GM23338 (cell line): ENCODE measurements around the gene SMARCA2. TPM values are rescaled to one million over a fixed set of nuclear protein-coding genes. Genes with fewer than 3 reads are reported as not detected.

Experiments used
- ATAC-seq: fragments of 200-7000 bp; cut with Tn5 transposase; 3 replicates; pipeline ENCODE4 v1.9.1; 2020
- DNase-seq: peaks from one replicate; pipeline ENCODE4 v3.0.0-alpha.2; 2015; ENCODE audit warnings: low spot score
- H2AFZ ChIP-seq: fragments of 200-600 bp; sonication (generic); 2 replicates; pipeline ENCODE4 v1.8.0; 2016; ENCODE audit warnings: antibody characterized with exemption, mild to moderate bottlenecking, moderate library complexity
- H3F3A ChIP-seq: fragments of 200-600 bp; sonication (generic); replicated peaks from 2 replicates; pipeline ENCODE4 v1.8.0; 2017; ENCODE audit warnings: antibody characterized with exemption, mixed run types, low read depth
- H3K27ac ChIP-seq: fragments of 200-600 bp; sonication (generic); 2 replicates; pipeline ENCODE4 v1.6.1; 2016; ENCODE audit warnings: low read depth
- H3K27me3 ChIP-seq: fragments of 200-600 bp; sonication (generic); 2 replicates; pipeline ENCODE4 v1.8.0; 2016; ENCODE audit warnings: mild to moderate bottlenecking, mixed run types, moderate library complexity; ENCODE audit not compliant: insufficient read depth
- H3K36me3 ChIP-seq: fragments of 200-600 bp; sonication (generic); 2 replicates; pipeline ENCODE4 v1.8.0; 2016; ENCODE audit warnings: mild to moderate bottlenecking; ENCODE audit not compliant: insufficient read depth
- H3K4me1 ChIP-seq: fragments of 200-600 bp; sonication (generic); 2 replicates; pipeline ENCODE4 v1.8.0; 2016; ENCODE audit warnings: mild to moderate bottlenecking, moderate library complexity; ENCODE audit not compliant: insufficient read depth
- H3K4me2 ChIP-seq: fragments of 200-600 bp; sonication (generic); 2 replicates; pipeline ENCODE4 v1.7.1; 2017; ENCODE audit warnings: mixed run types
- H3K4me3 ChIP-seq: fragments of 200-600 bp; sonication (generic); 2 replicates; pipeline ENCODE4 v1.6.1; 2016; ENCODE audit warnings: mixed run types
- H3K79me2 ChIP-seq: fragments of 200-600 bp; sonication (generic); replicated peaks from 2 replicates; pipeline ENCODE4 v1.8.0; 2017; ENCODE audit warnings: mild to moderate bottlenecking; ENCODE audit not compliant: insufficient read depth
- H3K9me2 ChIP-seq: fragments of 200-600 bp; sonication (generic); 2 replicates; pipeline ENCODE4 v1.8.0; 2017; ENCODE audit not compliant: insufficient read depth
- H4K20me1 ChIP-seq: fragments of 200-600 bp; sonication (generic); replicated peaks from 2 replicates; pipeline ENCODE4 v1.8.0; 2017; ENCODE audit warnings: mild to moderate bottlenecking; ENCODE audit not compliant: insufficient read depth
- H3K27ac Mint-ChIP-seq: 2 replicates; pipeline ENCODE4 v1.8.0; 2020; ENCODE audit warnings: inconsistent platforms, mild to moderate bottlenecking, moderate library complexity, mixed read lengths
- H3K27me3 Mint-ChIP-seq: 3 replicates; pipeline ENCODE4 v1.8.0; 2022; ENCODE audit warnings: low read depth, mild to moderate bottlenecking, moderate library complexity, mixed read lengths, inconsistent platforms; ENCODE audit not compliant: insufficient read depth, poor library complexity
- H3K36me3 Mint-ChIP-seq: 3 replicates; pipeline ENCODE4 v1.8.0; 2021; ENCODE audit warnings: low read depth, mild to moderate bottlenecking, inconsistent platforms, moderate library complexity, mixed read lengths
- H3K4me1 Mint-ChIP-seq: 3 replicates; pipeline ENCODE4 v1.8.0; 2020; ENCODE audit warnings: mild to moderate bottlenecking, inconsistent platforms, mixed read lengths
- H3K4me3 Mint-ChIP-seq: 3 replicates; pipeline ENCODE4 v1.8.0; 2021; ENCODE audit warnings: moderate library complexity, mild to moderate bottlenecking, inconsistent platforms, mixed read lengths
- H3K9me3 Mint-ChIP-seq: 3 replicates; pipeline ENCODE4 v1.8.0; 2020; ENCODE audit warnings: moderate library complexity, mild to moderate bottlenecking, inconsistent platforms, mixed read lengths
- EZH2 ChIP-seq: fragments of 200-600 bp; sonication (generic); IDR thresholded peaks from one replicate; pipeline ENCODE4 v1.8.0; 2017; ENCODE audit warnings: antibody characterized with exemption, mild to moderate bottlenecking, low read depth; ENCODE audit not compliant: unreplicated experiment
- NANOG ChIP-seq: IDR thresholded peaks from 2 replicates; pipeline ENCODE4 v1.6.1; 2016; ENCODE audit warnings: antibody characterized with exemption, borderline replicate concordance
- polyA plus RNA-seq: library from polyadenylated mRNA; unstranded; fragments of >200 nt; fragmentation: Nextera tagmentation; extraction: Ambion mirVana; gene quantifications from 2 replicates; pipeline ENCODE4 v1.2.1, GENCODE V29; 2016
- total RNA-seq: library from RNA; depleted of rRNA; stranded (reverse); fragments of >200 nt; shearing (Covaris generic); gene quantifications from 2 replicates; pipeline ENCODE4 v1.2.3, GENCODE V29; 2014
- TF ChIP-seq, protein P1 (sequence below), 2 experiments: fragments of 200-600 bp in 1 of 2; sonication (generic) in 1 of 2; conservative IDR thresholded peaks; 2 replicates each; pipeline versions ENCODE4 v1.5.1 to v1.6.1; 2016 to 2017; ENCODE audit warnings: antibody characterized with exemption in 2 of 2, low read depth in 2 of 2, mild to moderate bottlenecking in 2 of 2, moderate library complexity in 1 of 2
- TF ChIP-seq, protein P2 (sequence below): IDR thresholded peaks from 2 replicates; pipeline ENCODE4 v1.6.1; 2016; ENCODE audit warnings: antibody characterized with exemption
- TF ChIP-seq, protein P3 (sequence below): IDR thresholded peaks from one replicate; pipeline ENCODE4 v1.6.1; 2018; ENCODE audit warnings: antibody characterized with exemption; ENCODE audit not compliant: unreplicated experiment

The SMARCA2 gene
- total and polyA plus RNA-seq, 2 experiments from 2014 or later = 21.7 to 21.9 TPM

DNA sequence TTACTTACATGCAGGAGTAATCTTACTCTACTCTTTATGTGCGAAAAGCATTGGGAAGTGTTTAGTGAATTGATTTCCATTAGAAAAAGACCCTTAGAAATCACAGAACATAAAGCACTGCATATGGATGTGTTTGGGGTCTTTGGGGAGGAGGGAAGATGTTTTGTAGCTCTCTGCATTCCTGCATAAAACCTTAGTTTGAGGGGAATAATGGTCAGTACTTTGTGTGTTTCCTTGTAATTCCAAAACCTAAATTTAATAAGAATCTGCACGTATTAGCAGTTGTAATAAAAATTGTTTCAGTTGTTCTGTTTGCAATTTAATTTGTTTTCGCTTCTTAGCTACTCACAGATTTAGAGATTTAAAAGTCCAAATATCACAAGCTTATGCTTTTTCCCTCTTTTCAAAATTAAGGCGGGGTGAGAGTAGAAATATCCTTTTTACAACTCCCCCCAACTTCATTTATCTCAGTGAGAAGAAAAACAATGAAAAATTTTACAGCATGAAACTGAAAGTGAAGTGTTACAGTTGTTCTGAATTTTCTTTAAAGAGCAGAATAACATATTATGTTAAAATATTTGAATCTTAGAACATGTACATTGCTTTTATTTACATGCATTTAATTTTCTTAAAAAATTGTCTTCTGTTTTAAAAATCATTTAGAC lies 143.8 kb downstream of the SMARCA2 start:
- H3K36me3 Mint-ChIP-seq = no peaks in the 10 kb centered on the region
- H3F3A ChIP-seq = peaks cover 6% of the 10 kb centered on the region; the same call in 1 of the 2 replicates
- H3K4me1 Mint-ChIP-seq = peaks cover 61% of the 10 kb centered on the region
- no peaks in the 10 kb centered on the region for H3K9me3 Mint-ChIP-seq
- peak overlapping the region; percentile 48 for H3K4me2 ChIP-seq
- H3K4me3 ChIP-seq = peak overlapping the region; percentile 27
- TF ChIP-seq, protein P1, sequence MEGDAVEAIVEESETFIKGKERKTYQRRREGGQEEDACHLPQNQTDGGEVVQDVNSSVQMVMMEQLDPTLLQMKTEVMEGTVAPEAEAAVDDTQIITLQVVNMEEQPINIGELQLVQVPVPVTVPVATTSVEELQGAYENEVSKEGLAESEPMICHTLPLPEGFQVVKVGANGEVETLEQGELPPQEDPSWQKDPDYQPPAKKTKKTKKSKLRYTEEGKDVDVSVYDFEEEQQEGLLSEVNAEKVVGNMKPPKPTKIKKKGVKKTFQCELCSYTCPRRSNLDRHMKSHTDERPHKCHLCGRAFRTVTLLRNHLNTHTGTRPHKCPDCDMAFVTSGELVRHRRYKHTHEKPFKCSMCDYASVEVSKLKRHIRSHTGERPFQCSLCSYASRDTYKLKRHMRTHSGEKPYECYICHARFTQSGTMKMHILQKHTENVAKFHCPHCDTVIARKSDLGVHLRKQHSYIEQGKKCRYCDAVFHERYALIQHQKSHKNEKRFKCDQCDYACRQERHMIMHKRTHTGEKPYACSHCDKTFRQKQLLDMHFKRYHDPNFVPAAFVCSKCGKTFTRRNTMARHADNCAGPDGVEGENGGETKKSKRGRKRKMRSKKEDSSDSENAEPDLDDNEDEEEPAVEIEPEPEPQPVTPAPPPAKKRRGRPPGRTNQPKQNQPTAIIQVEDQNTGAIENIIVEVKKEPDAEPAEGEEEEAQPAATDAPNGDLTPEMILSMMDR (conservative IDR thresholded peaks at IDR 0.05; ENCODE audit: low read depth in 2 of 2) = no peak
- TF ChIP-seq NANOG = peak; percentile 87
- peak overlapping the region; percentile 70 for H3K4me3 Mint-ChIP-seq
- peak overlapping the region; percentile 98 for H3K27ac Mint-ChIP-seq
- peak overlapping the region; percentile 99 for H3K27ac ChIP-seq
- H3K79me2 ChIP-seq = no peaks in the 10 kb centered on the region
- no peak overlapping the region for H2AFZ ChIP-seq
- ATAC-seq (peak; percentile 61), DNase-seq (peak; percentile 56)
- peaks cover 4% of the 10 kb centered on the region for H3K27me3 Mint-ChIP-seq
- no peaks in the 10 kb centered on the region for H3K36me3 ChIP-seq
- no peaks in the 10 kb centered on the region for H4K20me1 ChIP-seq
- H3K4me1 ChIP-seq = peaks cover 34% of the 10 kb centered on the region
- H3K9me2 ChIP-seq = 0 out of 2 replicates have a peak, but pooled peaks cover 7% of the 10 kb centered on the region
- no peaks in the 10 kb centered on the region for H3K27me3 ChIP-seq

DNA sequence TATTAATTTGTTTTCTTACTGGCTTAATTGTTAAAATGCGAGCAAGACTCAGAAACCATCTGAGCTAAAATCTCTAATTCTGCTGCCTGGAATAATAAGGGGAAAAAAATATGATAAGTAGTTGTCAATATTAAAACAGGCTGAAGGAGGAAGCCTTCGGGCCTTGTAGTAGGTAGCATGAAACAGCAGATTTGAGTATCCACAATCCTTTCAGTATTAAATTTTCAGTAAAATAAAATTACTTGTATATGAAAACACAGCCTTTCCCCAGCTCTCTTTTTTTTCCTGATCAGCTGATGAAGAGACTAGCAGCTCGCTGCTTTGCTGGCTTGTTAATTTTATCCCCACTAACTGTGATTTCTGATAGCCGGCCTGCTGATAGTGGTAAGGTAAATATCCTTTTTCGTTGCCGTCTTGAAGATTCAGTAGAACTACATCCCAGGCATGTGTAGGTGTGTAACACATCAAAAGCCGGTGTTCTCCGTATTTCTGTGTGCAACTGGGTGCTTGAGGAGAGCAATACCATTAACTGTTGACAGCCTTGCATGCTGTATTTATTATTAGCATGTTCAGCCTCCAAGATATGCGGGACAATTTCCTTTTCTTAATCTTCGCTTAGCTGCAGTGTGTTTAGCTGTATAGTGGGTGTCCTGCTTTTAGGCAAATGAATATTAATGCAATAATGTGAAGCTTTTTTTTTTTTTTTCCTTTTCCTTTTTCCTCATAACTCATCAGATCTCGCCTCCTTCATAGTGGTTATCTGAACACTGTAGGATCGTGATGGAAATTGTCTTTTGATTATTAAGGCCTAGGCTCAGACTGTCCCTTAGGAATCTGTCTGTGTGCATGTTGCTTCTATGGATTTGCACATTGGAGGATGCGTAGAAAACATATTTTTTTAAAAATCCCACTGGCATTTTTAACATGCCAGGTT lies 144.6 kb downstream of the SMARCA2 start:
- Mint-ChIP-seq H3K4me3 (peak overlapping the region; percentile 28; the same call in 1 of the 3 replicates), H3K9me3 (no peaks in the 10 kb centered on the region), H3K36me3 (no peaks in the 10 kb centered on the region), H3K27ac (peak overlapping the region; percentile 95), H3K27me3 (peaks cover 4% of the 10 kb centered on the region), H3K4me1 (peaks cover 61% of the 10 kb centered on the region)
- Histone ChIP-seq H3K4me3 (no peak overlapping the region), H3K79me2 (no peaks in the 10 kb centered on the region), H2AFZ (no peak overlapping the region), H3K36me3 (no peaks in the 10 kb centered on the region), H3K27me3 (no peaks in the 10 kb centered on the region), H3K9me2 (0 out of 2 replicates have a peak, but pooled peaks cover 2% of the 10 kb centered on the region), H3K4me2 (peak overlapping the region; percentile 48), H3F3A (peaks cover 6% of the 10 kb centered on the region; the same call in 1 of the 2 replicates), H3K4me1 (peaks cover 34% of the 10 kb centered on the region), H4K20me1 (no peaks in the 10 kb centered on the region), H3K27ac (peak overlapping the region; percentile 99)
- DNase-seq = peak; percentile 17
- ATAC-seq = no peak
- TF ChIP-seq EZH2 = no peak
- TF ChIP-seq, protein P2, sequence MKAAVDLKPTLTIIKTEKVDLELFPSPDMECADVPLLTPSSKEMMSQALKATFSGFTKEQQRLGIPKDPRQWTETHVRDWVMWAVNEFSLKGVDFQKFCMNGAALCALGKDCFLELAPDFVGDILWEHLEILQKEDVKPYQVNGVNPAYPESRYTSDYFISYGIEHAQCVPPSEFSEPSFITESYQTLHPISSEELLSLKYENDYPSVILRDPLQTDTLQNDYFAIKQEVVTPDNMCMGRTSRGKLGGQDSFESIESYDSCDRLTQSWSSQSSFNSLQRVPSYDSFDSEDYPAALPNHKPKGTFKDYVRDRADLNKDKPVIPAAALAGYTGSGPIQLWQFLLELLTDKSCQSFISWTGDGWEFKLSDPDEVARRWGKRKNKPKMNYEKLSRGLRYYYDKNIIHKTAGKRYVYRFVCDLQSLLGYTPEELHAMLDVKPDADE = no peak
- TF ChIP-seq, protein P3, sequence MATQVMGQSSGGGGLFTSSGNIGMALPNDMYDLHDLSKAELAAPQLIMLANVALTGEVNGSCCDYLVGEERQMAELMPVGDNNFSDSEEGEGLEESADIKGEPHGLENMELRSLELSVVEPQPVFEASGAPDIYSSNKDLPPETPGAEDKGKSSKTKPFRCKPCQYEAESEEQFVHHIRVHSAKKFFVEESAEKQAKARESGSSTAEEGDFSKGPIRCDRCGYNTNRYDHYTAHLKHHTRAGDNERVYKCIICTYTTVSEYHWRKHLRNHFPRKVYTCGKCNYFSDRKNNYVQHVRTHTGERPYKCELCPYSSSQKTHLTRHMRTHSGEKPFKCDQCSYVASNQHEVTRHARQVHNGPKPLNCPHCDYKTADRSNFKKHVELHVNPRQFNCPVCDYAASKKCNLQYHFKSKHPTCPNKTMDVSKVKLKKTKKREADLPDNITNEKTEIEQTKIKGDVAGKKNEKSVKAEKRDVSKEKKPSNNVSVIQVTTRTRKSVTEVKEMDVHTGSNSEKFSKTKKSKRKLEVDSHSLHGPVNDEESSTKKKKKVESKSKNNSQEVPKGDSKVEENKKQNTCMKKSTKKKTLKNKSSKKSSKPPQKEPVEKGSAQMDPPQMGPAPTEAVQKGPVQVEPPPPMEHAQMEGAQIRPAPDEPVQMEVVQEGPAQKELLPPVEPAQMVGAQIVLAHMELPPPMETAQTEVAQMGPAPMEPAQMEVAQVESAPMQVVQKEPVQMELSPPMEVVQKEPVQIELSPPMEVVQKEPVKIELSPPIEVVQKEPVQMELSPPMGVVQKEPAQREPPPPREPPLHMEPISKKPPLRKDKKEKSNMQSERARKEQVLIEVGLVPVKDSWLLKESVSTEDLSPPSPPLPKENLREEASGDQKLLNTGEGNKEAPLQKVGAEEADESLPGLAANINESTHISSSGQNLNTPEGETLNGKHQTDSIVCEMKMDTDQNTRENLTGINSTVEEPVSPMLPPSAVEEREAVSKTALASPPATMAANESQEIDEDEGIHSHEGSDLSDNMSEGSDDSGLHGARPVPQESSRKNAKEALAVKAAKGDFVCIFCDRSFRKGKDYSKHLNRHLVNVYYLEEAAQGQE = peak; percentile 6
